ENCODE results near the gene MYO5A. TPM values are rescaled to one million over a fixed set of nuclear protein-coding genes. Genes with fewer than 3 reads are reported as not detected.
"Not testable (repeated sequence)": the region's sequence is repeated elsewhere in the genome, so short reads cannot be mapped to it uniquely, and the experiment has no call there.

Gene MYO5A
- total RNA-seq, 1 donor from 2014 or later = 34.8 TPM

DNA sequence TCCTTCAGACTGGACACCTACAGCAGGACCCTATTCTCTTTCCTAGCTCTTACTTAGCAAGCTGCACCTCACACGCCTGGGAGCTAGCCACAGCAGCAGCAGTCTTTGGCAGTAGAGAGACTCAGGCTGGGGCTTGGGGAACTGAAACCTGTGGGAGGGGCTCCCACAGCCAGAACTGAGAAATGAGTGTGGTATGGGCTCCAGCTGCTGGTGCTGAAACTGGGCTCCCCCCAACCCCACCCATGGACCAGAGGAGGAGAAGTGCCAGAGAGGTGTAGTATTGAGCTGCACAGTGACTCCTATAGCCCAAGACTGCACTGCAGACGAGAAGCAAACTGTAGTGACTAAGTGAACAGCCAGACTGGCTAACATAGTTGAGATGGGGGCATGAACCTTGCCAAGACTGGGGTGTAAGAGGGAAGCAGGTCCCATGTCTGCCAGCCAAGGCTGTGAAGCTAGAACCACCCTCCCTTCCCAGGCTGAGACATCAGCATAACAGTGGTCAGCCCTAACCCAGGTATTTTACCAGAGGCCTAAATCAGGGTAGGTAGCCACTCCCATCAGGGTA, 62.5 kb downstream of the MYO5A start:
- intact Hi-C loops (cut with micrococcal nuclease) = loop anchor here (2.0 to 10.0 kb wide), 3 partner anchors 59 to 281 kb away; partner anchors contain the start of gene MYO5A

DNA sequence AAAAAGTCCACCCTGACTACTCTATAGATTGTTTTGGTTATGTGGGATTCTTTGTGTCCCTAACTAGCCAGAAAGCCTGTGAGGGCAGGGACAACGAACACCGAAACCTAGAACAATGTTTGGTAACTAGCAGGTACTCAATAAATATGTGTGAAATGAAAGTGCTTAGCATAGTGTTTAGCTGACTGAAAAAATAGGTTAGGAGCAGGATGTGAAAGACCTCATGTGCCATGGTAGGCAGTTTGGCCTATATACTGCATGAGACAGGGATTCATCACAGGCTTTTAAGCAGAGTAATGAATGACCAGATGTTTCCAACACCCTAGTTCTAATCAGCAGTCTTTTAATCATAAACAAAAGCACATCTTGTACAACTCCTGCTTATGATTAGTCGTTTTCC, 64.2 kb downstream of the MYO5A start:
- intact Hi-C loops (cut with micrococcal nuclease) = loop anchor here (1.0 to 10.0 kb wide), 5 partner anchors 18 to 280 kb away; partner anchors contain the start of genes ARPP19 and MYO5A

DNA sequence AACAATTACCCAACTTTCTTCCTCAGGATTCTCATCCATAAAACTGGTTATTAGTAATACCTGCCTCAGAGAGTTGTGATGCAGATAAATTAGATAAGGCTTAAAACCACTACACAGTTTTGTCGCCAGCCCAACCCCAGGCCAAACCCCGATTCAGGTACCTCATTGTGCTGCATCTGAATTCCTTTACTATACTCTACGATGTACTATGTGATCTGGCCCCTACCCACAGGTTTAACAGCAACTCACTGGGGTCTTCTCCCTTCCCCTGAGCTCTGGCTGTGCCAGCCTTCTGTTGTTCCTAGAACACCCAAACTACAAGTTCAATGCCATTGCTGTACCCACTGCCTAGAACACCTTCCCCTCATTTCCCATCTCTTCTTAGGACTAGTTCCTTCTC, 64.6 kb downstream of the MYO5A start:
- intact Hi-C loops (cut with micrococcal nuclease) = loop anchor here (1.0 to 10.0 kb wide), 5 partner anchors 18 to 279 kb away; partner anchors contain the start of genes ARPP19 and MYO5A

DNA sequence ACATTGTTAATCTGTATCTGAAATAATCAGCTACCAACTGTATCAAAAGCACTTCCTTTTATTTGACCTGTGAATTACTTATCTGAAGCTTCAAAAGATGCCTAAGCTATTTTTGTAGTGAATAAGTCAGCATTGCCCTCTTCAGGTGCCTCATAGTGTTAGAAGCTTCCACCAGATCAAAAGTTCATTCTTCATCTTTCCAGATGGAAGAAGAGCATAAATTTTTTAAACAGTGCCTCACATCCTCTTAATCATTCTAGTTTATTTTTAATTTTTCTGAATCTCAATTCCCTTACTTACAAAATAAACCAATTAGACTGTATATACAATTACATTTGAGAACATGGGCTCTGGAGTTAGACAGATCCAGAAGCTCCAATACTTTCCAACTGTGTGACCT, 65.0 kb downstream of the MYO5A start:
- intact Hi-C loops (cut with micrococcal nuclease) = loop anchor here (1.0 to 10.0 kb wide), 6 partner anchors 19 to 279 kb away; partner anchors contain the start of genes ARPP19 and MYO5A

DNA sequence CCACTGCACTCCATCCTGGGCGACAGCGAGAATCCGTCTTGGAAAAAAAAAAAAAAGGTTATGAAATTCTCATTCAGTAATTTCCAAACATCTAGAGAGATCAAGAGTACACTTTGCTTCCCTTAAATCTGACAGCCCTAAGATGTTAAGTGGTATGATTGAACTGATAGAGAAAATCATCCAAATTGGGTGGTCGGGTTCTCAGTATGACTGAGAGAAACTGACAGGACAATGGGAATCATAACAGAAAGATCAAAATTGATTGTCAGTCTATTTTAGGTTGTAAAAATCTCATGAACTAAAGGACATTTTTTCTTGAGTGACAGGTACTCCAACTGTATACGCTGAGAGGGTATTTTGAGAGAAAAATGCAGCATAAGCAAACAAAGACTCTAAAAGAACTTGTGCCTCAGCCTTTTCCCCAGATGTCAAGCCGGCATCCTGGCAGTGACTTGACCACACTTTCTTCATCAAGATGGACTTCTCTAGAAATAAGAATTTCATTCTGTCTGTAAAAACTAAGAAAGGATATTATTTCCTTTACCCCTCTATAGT, 65.8 kb downstream of the MYO5A start:
- intact Hi-C loops (cut with micrococcal nuclease) = loop anchor here (1.0 to 10.0 kb wide), 3 partner anchors 62 to 278 kb away; partner anchors contain the start of gene MYO5A

DNA sequence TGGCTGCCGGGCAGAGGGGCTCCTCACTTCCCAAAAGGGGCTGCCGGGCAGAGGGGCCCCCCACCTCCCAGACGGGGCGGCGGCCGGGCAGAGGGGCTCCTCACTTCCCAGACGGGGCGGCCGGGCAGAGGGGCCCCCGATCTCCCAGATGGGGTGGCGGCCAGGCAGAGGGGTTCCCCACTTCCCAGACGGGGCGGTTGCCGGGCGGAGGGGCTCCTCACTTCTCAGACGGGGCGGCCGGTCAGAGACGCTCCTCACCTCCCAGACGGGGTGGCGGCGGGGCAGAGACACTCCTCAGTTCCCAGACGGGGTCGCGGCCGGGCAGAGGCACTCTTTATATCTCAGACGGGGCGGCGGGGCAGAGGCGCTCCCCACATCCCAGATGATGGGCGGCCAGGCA, 69.0 kb downstream of the MYO5A start:
- intact Hi-C loops (cut with micrococcal nuclease) = loop anchor here (10.0 kb wide), 2 partner anchors 65 to 275 kb away; partner anchors contain the start of gene MYO5A

DNA sequence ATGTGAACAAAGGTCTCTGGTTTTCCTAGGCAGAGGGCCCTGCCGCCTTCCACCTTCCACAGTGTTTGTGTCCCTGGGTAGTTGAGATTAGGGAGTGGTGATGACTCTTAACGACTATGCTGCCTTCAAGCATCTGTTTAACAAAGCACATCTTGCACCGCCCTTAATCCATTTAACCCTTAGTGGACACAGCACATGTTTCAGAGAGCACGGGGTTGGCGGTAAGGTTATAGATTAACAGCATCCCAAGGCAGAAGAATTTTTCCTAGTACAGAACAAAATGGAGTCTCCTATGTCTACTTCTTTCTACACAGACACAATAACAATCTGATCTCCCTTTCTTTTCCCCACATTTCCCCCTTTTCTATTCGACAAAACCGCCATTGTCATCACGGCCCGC, 69.4 kb downstream of the MYO5A start:
- intact Hi-C loops (cut with micrococcal nuclease) = not testable (repeated sequence)

DNA sequence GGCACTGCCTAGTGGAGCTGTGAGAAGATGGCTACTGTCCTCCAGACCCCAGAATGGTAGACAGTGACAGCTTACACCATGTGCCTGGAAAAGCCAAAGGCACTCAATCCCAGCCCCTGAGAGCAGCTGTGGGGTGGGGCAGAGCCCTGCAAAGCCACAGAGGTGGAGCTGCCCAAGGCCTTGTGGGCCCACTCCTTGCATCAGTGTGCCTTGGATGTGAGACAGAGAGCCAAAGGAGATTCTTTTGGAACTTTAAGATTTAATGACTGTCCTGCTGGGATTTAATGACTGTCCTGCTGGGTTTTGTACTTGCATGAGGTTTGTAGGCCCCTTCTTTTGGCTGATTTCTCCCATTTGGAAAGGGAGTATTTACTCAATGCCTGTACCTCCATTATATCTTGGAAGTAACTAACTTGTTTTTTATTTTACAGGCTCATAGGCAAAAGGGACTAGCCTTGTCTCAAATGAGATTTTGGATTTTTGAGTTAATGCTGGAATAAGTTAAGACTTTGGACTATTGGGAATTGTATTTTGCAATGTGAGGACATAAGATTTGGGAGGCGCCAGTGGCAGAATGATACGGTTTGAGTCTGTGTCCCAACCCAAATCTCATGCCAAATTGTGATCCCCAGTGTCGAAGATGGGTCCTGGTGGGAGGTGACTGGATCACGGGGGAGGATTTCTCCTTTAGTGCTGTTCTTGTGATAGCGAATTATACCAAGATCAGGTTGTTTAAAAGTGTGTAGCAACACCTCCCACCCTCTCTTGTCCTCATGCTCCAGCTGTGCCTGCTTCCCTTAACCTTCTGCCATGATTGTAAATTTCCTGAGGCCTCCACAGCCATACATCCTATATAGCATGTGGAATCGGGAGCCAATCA, 80.4 kb downstream of the MYO5A start:
- intact Hi-C loops (cut with micrococcal nuclease) = no loop called here

DNA sequence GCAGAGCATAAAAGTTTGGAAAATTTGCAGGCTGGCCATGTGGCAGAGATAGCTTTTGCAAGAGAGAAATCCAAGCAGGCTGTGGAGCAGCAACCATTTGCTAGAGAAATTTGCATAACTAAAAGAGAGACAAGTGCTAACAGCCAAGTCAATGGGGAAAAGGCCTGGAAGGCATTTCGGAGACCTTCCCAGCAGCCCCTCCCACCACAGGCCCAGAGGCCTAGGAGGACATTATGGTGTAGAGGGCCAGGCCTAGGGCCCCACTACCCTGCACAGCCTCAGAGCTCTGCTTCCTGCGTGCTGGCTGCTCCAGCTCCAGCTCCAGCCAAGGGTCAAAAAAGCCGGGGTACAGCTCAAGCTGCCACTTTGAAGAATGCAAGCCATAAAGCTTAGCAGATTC, 82.7 kb downstream of the MYO5A start:
- intact Hi-C loops (cut with micrococcal nuclease) = no loop called here

DNA sequence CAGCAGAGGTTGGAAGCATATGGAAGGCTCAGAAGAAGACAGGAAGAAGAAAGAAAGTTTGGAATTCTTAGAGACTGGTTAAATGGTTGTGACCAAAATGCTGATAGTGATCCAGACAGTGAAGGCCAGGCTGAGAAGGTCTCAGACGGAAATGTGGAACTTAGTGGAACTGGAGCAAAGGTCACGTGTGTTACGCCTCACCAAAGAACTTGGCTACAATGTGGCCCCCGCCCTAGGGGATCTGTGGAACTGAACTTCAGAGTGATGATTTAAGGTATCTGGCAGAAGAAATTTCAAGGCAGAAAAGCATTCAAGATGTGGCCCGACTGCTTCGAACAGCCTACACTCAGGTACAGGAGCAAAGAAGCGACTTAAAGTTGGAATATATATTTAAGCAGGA, 83.1 kb downstream of the MYO5A start:
- intact Hi-C loops (cut with micrococcal nuclease) = no loop called here

DNA sequence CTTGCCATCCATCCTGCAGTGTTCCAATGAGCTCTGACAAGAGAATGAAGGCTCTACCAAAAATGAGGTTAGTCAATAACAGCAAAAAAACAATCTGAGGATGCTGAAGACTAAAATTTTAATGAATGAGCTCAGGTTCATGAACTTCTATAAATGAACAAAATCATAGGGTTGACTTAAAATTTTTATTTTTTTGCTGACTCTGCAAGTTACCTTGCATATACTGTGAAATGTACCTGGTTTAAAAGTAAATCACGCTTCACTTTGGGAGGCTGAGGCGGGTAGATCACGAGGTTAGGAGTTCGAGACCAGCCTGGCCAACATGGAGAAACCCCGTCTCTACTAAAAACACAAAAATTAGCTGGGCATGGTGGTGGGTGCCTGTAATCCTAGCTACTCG, 85.5 kb downstream of the MYO5A start:
- intact Hi-C loops (cut with micrococcal nuclease) = not testable (repeated sequence)

DNA sequence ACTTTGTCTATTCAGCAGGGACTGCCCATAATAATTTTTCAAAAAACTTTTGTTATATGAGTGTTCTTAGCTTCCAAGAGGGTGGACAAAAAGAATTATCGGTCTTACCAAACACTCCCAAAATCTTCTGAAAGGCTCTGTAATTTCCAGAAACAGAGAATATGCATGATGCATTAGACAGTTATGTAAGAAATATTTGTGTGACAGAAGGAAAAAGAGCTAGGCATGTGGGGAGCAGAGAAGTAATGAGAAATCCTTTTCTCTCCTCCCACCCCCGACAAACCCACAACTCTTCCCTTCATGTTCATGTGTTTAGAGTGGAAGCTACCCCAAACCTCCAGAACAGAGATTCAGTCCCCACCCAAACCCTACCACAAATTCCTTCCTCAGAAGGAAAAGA, 86.8 kb downstream of the MYO5A start:
- intact Hi-C loops (cut with micrococcal nuclease) = no loop called here

DNA sequence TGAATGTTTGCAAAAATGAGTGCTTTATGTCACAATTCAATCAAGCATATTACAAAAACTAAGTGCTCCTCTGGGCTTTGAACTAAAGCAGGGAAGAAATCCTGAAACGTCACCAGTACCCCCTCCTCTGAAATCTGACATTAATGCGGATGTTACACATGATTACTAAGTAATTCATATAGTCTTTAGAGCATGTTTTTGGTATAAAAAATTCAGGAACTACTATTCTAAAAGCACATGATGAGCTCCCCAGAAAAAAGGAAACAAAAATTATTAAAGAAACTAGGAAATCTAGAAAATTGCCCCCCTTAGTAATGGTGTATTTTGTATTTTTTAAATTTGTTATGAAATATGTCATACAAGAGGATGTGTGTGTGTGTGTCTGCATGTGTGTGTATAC, 87.7 kb downstream of the MYO5A start:
- intact Hi-C loops (cut with micrococcal nuclease) = no loop called here

DNA sequence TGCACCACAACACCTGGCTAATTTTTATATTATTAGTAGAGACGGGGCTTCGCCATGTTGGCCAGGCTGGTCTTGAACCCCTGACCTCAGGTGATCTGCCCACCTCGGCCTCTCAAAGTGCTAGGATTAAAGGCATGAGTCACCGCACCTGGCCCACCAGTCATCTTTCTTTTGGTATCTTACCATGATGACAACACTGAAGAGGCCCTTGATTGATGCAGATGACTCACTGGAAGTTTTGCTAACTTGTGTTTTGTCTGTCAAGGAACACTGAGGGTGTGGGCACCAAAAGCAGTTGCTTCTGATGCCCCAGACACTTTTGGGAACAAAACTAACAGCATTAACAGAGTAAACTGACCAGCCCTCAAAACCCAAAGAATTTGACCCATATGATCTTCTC, 88.3 kb downstream of the MYO5A start:
- intact Hi-C loops (cut with micrococcal nuclease) = no loop called here

DNA sequence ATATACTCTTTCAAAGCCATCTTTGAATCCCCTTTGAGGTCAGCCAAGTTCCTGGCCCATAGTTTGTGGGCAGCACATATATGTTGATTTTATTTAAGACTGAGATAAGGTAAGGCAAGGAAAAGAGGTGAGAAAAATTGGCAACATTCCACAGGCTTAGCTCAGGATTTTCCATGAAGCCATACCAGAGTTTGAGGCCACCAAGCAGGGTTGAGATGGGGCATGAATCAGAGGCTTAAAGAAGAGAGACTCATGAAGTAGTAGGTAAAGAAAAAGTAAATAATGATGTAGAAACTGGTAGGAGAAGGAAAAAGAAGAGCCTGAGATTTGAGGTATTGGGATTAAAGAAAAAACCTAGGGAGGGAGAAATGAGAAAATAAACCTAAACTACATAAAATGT, 89.2 kb downstream of the MYO5A start:
- intact Hi-C loops (cut with micrococcal nuclease) = no loop called here

DNA sequence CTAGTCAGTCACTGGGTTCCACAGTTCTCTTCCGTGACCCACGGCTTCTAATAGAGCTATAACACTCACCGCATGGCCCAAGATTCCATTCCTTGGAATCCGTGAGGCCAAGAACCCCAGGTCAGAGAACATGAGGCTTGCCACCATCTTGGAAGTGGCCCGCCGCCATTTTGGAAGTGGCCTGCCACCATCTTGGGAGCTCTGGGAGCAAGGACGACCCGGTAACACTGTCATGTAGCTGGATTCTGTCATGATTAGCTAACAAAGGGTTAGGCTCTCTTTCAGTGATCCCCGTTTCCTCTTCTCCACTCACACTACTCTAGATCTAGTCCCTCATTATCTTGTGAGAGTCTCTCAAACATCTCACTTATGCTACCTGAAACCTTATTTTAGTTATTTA, 89.6 kb downstream of the MYO5A start:
- intact Hi-C loops (cut with micrococcal nuclease) = not testable (repeated sequence)

DNA sequence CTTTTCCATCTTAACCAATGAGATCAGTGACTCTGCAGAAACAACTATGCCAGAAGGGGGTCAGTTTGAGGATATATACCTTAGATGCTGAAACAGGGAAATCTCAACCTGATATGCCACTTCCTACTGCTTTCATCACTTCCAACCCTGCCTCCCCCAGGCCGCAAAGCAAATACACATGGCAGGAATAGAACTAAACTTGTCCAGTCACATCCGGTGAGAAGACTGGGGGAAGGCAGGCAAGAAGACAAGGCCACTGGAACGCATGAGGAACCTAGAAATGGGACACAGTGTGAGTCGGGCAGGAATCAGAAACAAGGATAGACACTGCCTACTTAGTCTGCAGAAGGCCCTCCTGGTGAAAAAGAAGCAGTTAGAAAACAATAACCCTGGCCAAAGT, 90.6 kb downstream of the MYO5A start:
- intact Hi-C loops (cut with micrococcal nuclease) = no loop called here

DNA sequence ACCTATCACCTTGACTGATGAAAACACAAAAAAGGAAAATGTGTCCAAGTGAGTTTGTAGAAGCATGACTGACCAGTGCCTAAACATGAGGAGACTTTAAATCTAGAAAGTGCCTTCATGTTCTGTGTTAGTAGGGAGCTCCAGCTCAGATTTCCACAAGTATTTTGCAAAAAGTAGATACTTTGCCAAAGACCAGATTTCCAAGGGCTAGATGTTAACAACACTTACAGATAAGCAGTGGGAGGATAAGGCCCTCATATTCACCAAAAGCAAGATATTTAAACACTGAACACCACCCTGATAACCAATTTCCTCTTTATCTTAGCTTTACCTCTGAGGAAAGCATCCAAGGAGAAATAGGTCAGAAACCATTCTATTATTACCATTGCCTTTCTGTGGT, 91.0 kb downstream of the MYO5A start:
- intact Hi-C loops (cut with micrococcal nuclease) = no loop called here

DNA sequence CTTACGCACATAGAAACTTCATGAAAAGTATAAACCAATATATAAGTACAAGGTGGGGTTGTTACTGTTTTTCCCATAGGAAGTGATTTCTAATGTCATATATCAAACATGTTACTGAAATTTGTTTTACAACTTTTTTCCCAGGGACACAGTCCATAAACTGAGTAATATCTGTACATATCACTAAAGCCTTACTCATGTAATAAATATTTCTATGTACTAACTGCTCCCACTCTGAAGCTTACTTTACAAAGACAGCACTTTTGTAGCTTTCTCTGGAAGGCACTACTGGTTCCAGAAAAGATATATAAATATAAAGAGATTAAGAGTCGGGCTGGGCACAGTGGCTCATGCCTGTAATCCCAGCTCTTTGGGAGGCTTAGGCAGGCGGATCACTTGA, 91.7 kb downstream of the MYO5A start:
- intact Hi-C loops (cut with micrococcal nuclease) = no loop called here

DNA sequence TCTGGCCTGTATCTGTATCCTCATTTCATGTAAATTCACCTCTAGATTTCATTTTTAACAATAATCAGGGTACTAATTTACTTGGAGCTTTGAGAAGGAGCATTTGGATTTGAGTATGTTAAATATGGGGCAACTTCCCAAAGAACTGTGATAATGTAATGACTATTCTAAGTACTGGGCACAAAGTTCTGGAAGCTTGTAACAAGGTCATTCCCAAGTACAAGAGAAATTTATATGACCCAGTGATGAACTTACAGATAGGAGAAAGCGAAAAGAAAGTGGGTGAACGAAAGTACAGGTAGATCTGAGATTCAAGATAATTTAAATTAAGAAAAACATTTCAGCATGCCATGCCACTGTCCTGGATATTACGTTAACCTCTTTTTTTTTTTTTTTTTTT, 93.8 kb downstream of the MYO5A start:
- intact Hi-C loops (cut with micrococcal nuclease) = no loop called here

DNA sequence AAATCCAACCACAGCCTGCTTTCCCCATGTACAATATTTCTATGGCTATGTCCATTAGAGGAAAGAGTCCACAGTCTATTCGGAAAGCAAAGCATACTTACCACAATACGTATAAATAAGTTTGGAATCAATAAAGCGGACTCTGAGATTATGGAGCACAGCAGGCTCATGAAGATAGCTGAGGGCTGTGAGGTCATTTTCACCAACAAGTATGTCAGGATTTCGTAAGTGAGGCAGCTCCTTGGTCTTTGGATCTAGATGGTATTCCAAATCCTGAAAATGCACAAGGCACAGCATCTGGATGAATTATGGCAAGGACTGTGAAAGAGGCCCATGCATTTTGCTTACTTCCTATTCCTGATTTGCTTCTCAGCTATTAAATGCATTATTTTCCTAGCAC, 100.4 kb downstream of the MYO5A start:
- intact Hi-C loops (cut with micrococcal nuclease) = no loop called here

DNA sequence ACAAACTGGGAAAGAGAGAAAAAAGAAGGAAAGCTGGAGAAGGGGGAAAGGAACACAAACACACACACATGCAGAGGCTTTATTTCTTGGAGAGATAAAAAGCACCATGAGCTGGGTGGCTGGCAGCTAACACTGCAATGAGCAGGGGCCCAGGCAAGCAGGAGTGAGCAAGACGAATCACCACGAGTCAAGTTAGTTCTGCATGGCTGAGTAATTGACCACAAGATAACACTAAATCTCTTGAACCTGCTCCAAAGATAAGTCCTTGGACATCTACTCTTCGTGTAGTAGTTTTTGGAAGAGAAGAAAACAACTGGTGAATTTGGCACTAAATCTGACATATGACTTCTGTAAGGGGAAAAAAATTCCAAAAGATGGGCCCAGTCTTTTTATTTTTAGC, 100.9 kb downstream of the MYO5A start:
- intact Hi-C loops (cut with micrococcal nuclease) = no loop called here

Measured in T-helper 1 cell treated with Interleukin-12 subunit alpha and Interleukin-12 subunit beta and Interleukin-4 antibody, amounts not matched to agents 30 ng/mL and 1 ng/mL, for 36 hours (primary cell).